Measurements from ENCODE around the gene MMP15.

DNA sequence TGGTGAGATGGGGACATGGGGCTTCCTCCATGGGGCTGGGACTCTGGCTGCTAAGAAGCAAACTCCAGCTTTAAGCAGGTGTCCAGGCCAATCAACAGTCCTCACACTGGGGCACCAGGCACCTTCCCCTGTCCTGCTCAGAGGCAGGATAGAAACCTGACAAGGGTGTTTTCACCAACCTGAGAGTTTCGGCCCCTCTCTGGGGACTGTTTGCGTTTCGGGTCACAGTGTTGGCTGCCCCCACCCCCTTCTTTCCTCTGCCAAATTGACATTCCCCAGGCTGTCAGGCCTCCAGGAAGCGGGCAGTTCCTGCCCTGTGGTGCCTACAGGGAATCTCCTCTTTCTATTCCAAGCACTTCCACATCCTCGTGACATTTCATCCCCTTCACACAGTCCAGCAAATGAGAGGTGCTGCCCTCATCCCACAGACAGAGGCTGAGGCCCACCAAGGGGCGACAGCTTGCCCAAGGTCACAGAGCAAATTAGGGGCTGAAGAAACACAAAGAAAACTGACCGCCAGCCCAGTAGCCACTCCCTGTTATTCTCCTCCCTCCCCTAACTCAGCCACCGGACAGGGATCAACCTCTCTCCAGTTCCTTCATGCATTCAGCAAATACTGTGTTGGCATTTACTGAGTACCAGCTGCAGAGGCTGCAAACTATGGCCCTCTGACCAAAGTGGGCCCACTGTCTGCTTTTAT lies 38.0 kb downstream of the MMP15 start:
- TF ChIP-seq, protein P1, sequence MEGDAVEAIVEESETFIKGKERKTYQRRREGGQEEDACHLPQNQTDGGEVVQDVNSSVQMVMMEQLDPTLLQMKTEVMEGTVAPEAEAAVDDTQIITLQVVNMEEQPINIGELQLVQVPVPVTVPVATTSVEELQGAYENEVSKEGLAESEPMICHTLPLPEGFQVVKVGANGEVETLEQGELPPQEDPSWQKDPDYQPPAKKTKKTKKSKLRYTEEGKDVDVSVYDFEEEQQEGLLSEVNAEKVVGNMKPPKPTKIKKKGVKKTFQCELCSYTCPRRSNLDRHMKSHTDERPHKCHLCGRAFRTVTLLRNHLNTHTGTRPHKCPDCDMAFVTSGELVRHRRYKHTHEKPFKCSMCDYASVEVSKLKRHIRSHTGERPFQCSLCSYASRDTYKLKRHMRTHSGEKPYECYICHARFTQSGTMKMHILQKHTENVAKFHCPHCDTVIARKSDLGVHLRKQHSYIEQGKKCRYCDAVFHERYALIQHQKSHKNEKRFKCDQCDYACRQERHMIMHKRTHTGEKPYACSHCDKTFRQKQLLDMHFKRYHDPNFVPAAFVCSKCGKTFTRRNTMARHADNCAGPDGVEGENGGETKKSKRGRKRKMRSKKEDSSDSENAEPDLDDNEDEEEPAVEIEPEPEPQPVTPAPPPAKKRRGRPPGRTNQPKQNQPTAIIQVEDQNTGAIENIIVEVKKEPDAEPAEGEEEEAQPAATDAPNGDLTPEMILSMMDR (IDR thresholded peaks at IDR 0.05) = no peak
- no peak for TF ChIP-seq EZH2 (IDR thresholded peaks at IDR 0.05)

Data from neural progenitor cell (in vitro differentiated cells).